Ovary (tissue), 9 donors: ENCODE results near the gene KCNG2. TPM values are rescaled to one million over a fixed set of nuclear protein-coding genes. Genes with fewer than 3 reads are reported as not detected.
A peak's percentile ranks its signal among the peaks of the same experiment; 100 is the strongest.

Experiments
- DNase-seq, 5 donors: peaks; one replicate each; pipeline ENCODE4 v3.0.0-alpha.2; 2019 to 2020
- H3K27ac ChIP-seq, 2 donors: fragments of 200-600 bp; one replicate each; pipeline versions ENCODE4 v1.5.1 to v1.8.0; 2019 to 2022
- H3K27me3 ChIP-seq: fragments of 200-600 bp; one replicate; pipeline ENCODE4 v1.8.0; 2022
- H3K36me3 ChIP-seq: fragments of 200-600 bp; sonication (generic); one replicate; pipeline ENCODE4 v1.5.1; 2019
- H3K4me1 ChIP-seq: one replicate; pipeline ENCODE4 v1.8.1; 2013; ENCODE audit warnings: mild to moderate bottlenecking, moderate library complexity; ENCODE audit not compliant: insufficient read depth
- H3K4me3 ChIP-seq: fragments of 200-600 bp; sonication (generic); one replicate; pipeline ENCODE4 v1.5.1; 2017
- H3K9me3 ChIP-seq, 2 donors: fragments of 200-600 bp in 1 of 2; sonication (generic) in 1 of 2; one replicate each; pipeline versions ENCODE4 v1.5.1 to v1.8.1; 2013 to 2019; ENCODE audit warnings: mild to moderate bottlenecking in 1 of 2, moderate library complexity in 1 of 2
- EP300 ChIP-seq: sonication (generic); formaldehyde crosslinking; IDR thresholded peaks from one replicate; pipeline ENCODE4 v1.6.1; 2017; ENCODE audit warnings: antibody characterized with exemption
- POLR2A ChIP-seq: fragments of 450-650 bp; IDR thresholded peaks from one replicate; pipeline ENCODE4 v1.6.1; 2017; ENCODE audit warnings: antibody characterized with exemption, mild to moderate bottlenecking, moderate library complexity
- WGBS, 3 donors: extraction: QIAGEN DNeasy Blood & Tissue Kit in 1 of 3; methylation state at CpG; one replicate each; pipeline versions ENCODE4 v1.1.5 to v1.1.7; 2013 to 2017; 5-methylcytosine and 5-hydroxymethylcytosine counted together
- intact Hi-C, 4 donors: fragments of 100-400 bp; cut with DNase I; formaldehyde crosslinking; loops; one replicate each; pipeline versions ENCODE4 v1.11.0 to v1.15.1; 2022 to 2023
- polyA plus RNA-seq, 2 donors: library from polyadenylated mRNA; stranded (reverse); fragments of 200-250 nt in 1 of 2; fragments of 350-450 nt in 1 of 2; fragmentation: Illumina TruSeq in 1 of 2; extraction: RNeasy Lipid Tissue Mini Kit (QIAGEN cat#74804) in 1 of 2; gene quantifications; one replicate each; pipeline ENCODE4 v1.2.3, GENCODE V29; 2013 to 2014
- total RNA-seq, 7 donors: library from RNA; depleted of rRNA in 2 of 7; stranded (reverse); fragments of >200 nt in 2 of 7; fragmentation: NEBNext Ultra II Directional in 3 of 7; extraction: Animal tissue kit (Norgen Biotek cat#: 25700) in 3 of 7; gene quantifications; one replicate each; pipeline versions ENCODE4 v1.1.0 to v1.2.4, GENCODE V29; 2016 to 2023
- TF ChIP-seq, protein P1 (sequence below), 3 donors: fragments of 450-650 bp in 2 of 3; fragments of 200-600 bp in 1 of 3; IDR thresholded peaks; one replicate each; pipeline versions ENCODE4 v1.5.1 to v1.8.0; 2016 to 2022; ENCODE audit warnings: antibody characterized with exemption in 3 of 3, mild to moderate bottlenecking in 1 of 3
- donor health status: DM: no; HTN: no; CAD: no; lungs with moderate emphysema.
- donor health status: DM: no; HTN: no; CAD: no.
- donor health status: Bipolar disorder and iron deficiency.
- donor health status: DM: yes; HTN: yes; CAD: no.
- donor health status: DM: no; HTN: no; CAD: no.
- donor health status: DM: yes; HTN: yes; CAD: no.

KCNG2 gene
- total and polyA plus RNA-seq, 9 donors, result 0.10 to 0.80 (median 0.21) TPM; not detected in 3

DNA sequence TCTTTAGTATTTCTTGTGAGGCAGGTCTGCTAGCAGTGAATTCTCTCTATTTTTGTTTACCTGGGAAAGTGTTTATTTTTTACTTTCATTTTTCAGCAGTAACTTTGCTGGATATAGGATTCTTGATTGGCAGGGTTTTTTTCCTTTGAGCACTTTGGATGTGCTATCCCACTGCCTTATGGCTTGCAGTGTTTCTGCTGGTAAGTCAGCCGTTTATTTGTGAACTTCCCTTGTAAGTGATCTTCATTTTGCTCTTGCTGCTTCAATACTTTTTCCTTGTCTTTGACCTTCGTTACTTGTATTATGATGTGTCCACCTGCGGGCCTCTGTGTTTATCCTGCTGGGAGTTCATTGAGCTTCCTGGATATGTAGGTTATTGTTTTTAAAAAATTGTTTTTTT lies 99.0 kb downstream of the KCNG2 start:
- Histone ChIP-seq H3K4me1 (no peaks in the 10 kb centered on the region), H3K27ac (no peak overlapping the region), H3K9me3 (no peaks in the 10 kb centered on the region), H3K36me3 (no peaks in the 10 kb centered on the region), H3K27me3 (no peaks in the 10 kb centered on the region), H3K4me3 (no peak overlapping the region)
- intact Hi-C loops, result no loop called here
- WGBS, 3 donors, result 60 to 97% (median 97%) methylated on average over 3 of the region's 3 CpGs
- no peak for TF ChIP-seq EP300
- TF ChIP-seq, protein P1, sequence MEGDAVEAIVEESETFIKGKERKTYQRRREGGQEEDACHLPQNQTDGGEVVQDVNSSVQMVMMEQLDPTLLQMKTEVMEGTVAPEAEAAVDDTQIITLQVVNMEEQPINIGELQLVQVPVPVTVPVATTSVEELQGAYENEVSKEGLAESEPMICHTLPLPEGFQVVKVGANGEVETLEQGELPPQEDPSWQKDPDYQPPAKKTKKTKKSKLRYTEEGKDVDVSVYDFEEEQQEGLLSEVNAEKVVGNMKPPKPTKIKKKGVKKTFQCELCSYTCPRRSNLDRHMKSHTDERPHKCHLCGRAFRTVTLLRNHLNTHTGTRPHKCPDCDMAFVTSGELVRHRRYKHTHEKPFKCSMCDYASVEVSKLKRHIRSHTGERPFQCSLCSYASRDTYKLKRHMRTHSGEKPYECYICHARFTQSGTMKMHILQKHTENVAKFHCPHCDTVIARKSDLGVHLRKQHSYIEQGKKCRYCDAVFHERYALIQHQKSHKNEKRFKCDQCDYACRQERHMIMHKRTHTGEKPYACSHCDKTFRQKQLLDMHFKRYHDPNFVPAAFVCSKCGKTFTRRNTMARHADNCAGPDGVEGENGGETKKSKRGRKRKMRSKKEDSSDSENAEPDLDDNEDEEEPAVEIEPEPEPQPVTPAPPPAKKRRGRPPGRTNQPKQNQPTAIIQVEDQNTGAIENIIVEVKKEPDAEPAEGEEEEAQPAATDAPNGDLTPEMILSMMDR (IDR thresholded peaks at IDR 0.05), result no peak
- no peak for TF ChIP-seq POLR2A
- DNase-seq, result no peak

DNA sequence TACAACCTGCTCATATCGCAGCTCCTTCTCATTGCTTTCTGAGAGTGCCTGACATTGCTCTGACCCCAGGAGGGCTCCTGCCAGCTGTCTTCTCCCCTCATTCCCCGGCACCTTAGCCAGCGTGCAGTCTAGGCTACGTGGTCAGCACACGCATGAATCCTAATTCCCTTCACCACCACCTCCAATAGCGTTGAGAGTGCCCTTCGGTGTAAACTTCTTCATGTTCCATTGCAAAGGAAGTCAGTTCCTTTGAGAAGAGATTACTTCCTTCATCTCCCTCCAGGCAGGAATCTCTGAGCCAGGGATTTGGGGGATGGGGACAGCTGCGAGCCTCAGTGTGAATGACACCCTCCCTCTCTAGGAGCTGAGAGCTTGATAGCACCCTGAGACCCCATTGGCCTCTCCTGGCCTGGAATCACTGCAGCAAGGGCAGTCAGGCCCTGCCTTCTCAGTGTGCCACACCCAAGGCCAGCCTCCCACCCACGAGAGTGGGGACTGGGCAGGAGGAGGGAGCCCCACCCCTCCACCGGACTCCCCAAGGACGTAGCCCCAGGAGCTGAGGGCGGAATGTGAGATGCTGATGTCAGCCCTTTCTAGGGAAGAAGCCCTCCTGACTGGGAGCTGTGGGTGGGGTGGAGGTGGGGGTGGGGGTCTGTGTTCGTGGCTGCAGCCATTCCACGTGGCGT lies 100.3 kb downstream of the KCNG2 start:
- 90 to 95% (median 94%) methylated on average over 15 of the region's 15 CpGs for WGBS, 3 donors
- H3K27ac ChIP-seq, result no peak overlapping the region
- H3K4me1 ChIP-seq, result no peaks in the 10 kb centered on the region
- H3K4me3 ChIP-seq, result no peak overlapping the region
- H3K27me3 ChIP-seq, result no peaks in the 10 kb centered on the region
- intact Hi-C loops, result no loop called here
- no peaks in the 10 kb centered on the region for H3K36me3 ChIP-seq
- H3K9me3 ChIP-seq, result no peaks in the 10 kb centered on the region
- no peak for TF ChIP-seq POLR2A
- TF ChIP-seq EP300, result no peak
- TF ChIP-seq, protein P1 (IDR thresholded peaks at IDR 0.05), result no peak
- no peak for DNase-seq

DNA sequence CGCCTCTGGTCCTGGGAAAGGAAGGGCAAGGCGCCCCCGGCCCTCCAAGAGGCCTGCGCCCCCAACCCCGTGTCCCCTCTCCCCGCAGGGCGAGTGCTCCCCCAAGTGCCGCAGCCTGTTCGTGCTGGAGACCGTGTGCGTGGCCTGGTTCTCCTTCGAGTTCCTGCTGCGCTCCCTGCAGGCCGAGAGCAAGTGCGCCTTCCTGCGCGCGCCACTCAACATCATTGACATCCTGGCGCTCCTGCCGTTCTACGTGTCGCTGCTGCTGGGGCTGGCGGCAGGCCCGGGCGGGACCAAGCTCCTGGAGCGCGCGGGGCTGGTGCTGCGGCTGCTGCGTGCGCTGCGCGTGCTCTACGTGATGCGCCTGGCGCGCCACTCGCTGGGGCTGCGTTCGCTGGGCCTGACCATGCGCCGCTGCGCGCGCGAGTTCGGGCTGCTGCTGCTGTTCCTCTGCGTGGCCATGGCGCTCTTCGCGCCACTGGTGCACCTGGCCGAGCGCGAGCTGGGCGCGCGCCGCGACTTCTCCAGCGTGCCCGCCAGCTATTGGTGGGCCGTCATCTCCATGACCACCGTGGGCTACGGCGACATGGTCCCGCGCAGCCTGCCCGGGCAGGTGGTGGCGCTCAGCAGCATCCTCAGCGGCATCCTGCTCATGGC lies 101.3 kb downstream of the KCNG2 start:
- Histone ChIP-seq H3K36me3 (no peaks in the 10 kb centered on the region), H3K4me3 (no peak overlapping the region), H3K27me3 (no peaks in the 10 kb centered on the region), H3K9me3 (no peaks in the 10 kb centered on the region), H3K27ac (no peak overlapping the region), H3K4me1 (no peaks in the 10 kb centered on the region)
- TF ChIP-seq EP300 (no peak), POLR2A (no peak)
- peak in 1 of 5 donors; percentile 25 for DNase-seq
- intact Hi-C loops, result no loop called here
- 67 to 82% (median 69%) methylated on average over 46 to 70 of the region's 70 CpGs for WGBS, 3 donors

DNA sequence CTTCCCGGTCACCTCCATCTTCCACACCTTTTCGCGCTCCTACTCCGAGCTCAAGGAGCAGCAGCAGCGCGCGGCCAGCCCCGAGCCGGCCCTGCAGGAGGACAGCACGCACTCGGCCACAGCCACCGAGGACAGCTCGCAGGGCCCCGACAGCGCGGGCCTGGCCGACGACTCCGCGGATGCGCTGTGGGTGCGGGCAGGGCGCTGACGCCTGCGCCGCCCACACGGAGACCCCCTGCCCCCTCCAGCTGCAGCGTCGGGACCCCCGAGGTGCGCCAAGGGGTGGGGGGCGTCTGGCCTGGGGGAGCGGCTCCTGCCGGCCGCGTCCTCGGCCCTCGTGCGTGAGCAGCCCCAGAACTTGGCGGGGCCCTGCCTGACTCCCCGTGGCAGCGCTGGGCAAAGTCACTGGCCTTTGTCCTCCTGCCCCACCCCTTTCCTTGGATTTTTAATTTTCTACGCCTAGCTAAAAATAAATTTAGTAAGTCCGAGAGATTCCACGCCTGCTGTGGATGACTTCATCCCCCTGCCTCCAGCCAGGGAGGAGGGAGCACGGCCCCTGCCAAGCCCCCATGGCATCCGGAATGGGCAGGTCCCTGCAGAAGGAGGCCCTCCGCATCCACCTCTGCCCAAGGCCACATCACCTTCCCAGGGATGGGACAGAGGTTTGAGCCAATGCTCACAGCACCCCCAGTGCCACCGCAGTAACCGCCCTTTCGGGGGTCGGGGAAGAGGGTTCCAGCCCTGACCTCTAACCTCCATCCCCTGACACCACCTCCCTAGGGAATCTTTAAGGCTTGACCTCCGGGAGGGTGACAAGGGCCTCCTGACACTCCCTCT lies 102.1 kb downstream of the KCNG2 start:
- no peaks in the 10 kb centered on the region for H3K36me3 ChIP-seq
- peak in 2 of 5 donors; percentile 7 to 14 for DNase-seq
- H3K27me3 ChIP-seq, result no peaks in the 10 kb centered on the region
- TF ChIP-seq POLR2A, result no peak
- TF ChIP-seq, protein P1 (IDR thresholded peaks at IDR 0.05), result no peak
- no peak for TF ChIP-seq EP300
- H3K4me3 ChIP-seq, result no peak overlapping the region
- intact Hi-C loops, result no loop called here
- no peaks in the 10 kb centered on the region for H3K4me1 ChIP-seq
- no peaks in the 10 kb centered on the region for H3K9me3 ChIP-seq
- WGBS, 3 donors, result 77 to 91% (median 81%) methylated on average over 41 to 53 of the region's 53 CpGs
- no peak overlapping the region for H3K27ac ChIP-seq
